H1 (cell line): ENCODE measurements around the gene AP3B2.

Source experiments
- CHD2 ChIP-seq: IDR thresholded peaks from 2 replicates; pipeline ENCODE4 v1.6.1; 2012; ENCODE audit warnings: low read length, improper control_type of control experiment
- HDAC6 ChIP-seq: IDR thresholded peaks from one replicate; pipeline ENCODE4 v1.7.1; 2012; ENCODE audit warnings: low read depth, mild to moderate bottlenecking, inconsistent platforms, low read length, moderate library complexity
- RAD21 ChIP-seq, 2 experiments: IDR thresholded peaks in 1 of 2; conservative IDR thresholded peaks in 1 of 2; 2 replicates each; pipeline ENCODE4 v1.6.1; 2011; ENCODE audit warnings: low read depth in 2 of 2, low read length in 2 of 2, improper control_type of control experiment in 1 of 2, inconsistent platforms in 1 of 2, mild to moderate bottlenecking in 1 of 2, moderate library complexity in 1 of 2
- RXRA ChIP-seq: IDR thresholded peaks from 2 replicates; pipeline ENCODE4 v1.6.1; 2011; ENCODE audit warnings: low read depth, mild to moderate bottlenecking, low read length, moderate library complexity; ENCODE audit not compliant: insufficient read depth
- SP2 ChIP-seq: IDR thresholded peaks from 2 replicates; pipeline ENCODE4 v1.6.1; 2012; ENCODE audit warnings: mild to moderate bottlenecking, low read length, inconsistent platforms
- ZNF274 ChIP-seq: IDR thresholded peaks from 2 replicates; pipeline ENCODE4 v1.7.0; 2012; ENCODE audit warnings: low read length, borderline replicate concordance; ENCODE audit errors: extremely low read depth
- TF ChIP-seq, protein P1 (sequence below): IDR thresholded peaks from 2 replicates; pipeline ENCODE4 v1.6.1; 2012; ENCODE audit warnings: inconsistent platforms

DNA sequence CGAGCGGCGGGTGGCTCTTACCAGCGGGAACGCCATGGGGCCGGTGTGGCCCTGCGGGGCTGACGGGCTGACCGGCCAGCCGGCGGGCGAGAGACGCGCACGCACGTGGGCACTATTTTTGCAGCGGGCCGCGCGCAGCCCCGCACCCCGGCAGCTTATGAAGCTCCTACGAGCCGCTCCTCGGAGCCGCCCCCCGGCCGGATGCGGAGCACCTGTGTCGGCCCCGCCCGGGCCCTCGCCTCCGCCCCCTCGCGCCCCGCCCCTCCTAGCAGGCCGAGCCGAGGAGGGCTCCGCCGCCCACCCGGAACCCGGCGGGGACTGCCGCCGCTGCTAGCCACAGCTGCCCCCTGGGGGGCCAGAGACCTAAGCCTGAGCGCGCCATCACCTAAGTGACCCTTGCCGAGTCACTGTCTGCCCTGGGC, 61.8 kb downstream of the AP3B2 start:
- TF ChIP-seq RAD21 (IDR thresholded peaks at IDR 0.05 in 1 of 2, conservative IDR thresholded peaks at IDR 0.05 in 1 of 2; ENCODE audit: low read depth in 2 of 2, low read length in 2 of 2) (no peak), HDAC6 (no peak), CHD2 (no peak), RXRA (no peak), SP2 (no peak), ZNF274 (no peak)
- TF ChIP-seq, protein P1, sequence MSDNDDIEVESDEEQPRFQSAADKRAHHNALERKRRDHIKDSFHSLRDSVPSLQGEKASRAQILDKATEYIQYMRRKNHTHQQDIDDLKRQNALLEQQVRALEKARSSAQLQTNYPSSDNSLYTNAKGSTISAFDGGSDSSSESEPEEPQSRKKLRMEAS, result no peak; the same call in 1 of the 2 replicates
